HG03175 (cell line): Measurements from ENCODE around the gene L3MBTL3.
A peak's percentile ranks its signal among the peaks of the same experiment; 100 is the strongest.

Experiments used
- ATAC-seq: cut with Tn5 transposase; IDR thresholded peaks from one replicate; pipeline ENCODE4 v1.9.1; 2021; ENCODE audit warnings: mild to moderate bottlenecking, moderate library complexity; ENCODE audit not compliant: unreplicated experiment

L3MBTL3 gene

DNA sequence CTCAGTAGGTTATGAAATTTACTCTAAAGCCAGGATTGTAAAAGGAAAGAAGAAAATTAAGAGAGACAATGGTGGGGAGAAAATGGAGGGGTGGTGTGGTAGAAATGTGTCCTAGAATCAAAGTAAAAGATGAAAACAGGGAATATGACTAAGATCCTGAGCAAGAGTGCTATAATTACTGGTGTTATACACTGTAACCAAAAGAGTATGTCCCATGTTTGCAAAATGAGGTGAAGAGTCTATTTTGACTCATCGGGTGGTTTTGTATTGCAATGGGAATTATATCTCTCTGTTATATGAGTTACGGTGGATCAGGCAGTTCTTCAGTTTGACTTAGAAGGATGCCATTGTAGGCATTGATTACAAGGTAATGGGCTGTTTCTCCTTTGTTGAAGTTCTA is 8.5 kb downstream of the L3MBTL3 start:
- no peak for ATAC-seq

DNA sequence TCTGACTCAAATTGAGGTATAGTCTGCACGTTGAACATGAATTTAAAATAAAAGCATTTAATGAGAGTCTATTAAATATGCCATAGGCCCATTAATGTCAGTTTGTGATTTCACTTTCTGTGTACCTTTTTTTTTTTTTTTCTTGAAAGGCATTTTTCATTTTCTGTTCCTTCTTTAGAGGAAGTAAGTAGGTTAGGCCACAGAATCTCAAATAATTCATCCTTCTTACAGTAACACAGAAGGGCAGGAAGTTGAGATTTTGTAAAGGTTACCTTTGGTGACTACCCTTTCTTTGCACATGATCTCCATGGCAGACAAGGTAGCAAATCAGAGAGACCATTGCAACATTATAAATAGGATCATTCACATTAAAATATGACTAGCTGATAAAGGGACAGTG is 9.6 kb downstream of the L3MBTL3 start:
- ATAC-seq, result peak; percentile 88

DNA sequence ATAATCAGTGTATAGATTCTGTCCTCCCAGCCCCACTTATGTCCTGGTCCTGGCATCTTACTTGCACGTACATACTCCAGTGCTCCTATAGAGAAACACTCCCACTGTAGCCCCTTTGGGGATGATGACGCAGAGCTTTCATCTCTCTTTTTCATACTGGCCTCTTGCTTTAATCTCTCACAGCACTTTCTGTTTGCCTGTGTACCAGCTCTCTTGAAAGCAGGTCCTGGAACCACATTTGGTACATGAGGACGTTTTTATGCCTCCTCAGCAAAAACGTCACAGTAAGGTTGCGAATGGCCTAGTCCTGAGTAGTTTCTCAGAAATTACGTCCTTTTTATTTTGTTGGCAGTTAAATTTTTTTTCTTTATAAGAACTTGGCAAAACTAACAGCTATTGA is 10.8 kb downstream of the L3MBTL3 start:
- ATAC-seq, result no peak

DNA sequence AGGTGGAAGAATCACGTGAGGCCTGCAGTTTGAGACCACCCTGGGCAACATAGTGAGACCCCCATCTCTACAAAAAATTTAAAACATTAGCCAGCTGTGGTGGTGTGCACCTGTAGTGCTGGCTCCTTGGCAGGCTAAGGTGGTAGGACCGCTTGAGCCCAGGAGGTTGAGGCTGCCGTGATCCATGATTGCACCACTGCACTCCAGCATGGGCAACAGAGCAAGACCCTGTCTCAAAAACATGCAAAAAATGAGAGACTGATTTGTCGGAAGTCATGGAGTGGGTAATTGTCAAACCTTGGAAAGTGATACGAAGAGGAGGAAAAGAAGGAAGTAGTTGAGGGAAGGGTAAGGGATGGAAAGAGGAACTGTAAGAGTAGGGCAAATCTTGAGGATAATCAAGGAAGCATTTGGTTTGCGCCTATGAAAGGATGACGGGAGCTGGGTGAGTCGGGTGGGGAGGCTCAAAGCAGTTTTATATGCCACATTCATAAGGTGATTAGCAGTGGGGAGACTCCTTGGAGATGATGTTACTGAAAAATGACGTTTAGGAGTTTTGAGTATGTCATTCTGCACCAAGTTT is 14.5 kb downstream of the L3MBTL3 start:
- no peak for ATAC-seq

DNA sequence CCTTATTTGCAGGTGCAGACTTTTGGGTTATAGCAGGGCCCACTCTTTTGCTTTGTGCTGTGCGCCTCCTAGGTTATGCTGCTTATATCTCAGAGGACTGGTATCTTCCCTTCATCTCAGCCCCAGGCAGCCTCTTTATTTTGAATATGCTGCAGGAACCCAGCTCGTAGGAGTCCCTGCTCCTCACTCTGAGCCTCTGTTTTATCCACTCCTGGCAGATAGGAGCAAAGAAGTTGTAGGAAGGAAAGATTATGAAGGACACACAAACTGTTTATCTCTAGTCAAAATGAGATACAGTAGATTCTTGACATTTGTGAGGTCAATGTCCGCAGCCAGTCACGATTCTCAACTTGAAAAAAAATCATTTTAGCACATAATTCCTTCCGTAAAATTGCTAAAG is 15.6 kb downstream of the L3MBTL3 start:
- no peak for ATAC-seq

DNA sequence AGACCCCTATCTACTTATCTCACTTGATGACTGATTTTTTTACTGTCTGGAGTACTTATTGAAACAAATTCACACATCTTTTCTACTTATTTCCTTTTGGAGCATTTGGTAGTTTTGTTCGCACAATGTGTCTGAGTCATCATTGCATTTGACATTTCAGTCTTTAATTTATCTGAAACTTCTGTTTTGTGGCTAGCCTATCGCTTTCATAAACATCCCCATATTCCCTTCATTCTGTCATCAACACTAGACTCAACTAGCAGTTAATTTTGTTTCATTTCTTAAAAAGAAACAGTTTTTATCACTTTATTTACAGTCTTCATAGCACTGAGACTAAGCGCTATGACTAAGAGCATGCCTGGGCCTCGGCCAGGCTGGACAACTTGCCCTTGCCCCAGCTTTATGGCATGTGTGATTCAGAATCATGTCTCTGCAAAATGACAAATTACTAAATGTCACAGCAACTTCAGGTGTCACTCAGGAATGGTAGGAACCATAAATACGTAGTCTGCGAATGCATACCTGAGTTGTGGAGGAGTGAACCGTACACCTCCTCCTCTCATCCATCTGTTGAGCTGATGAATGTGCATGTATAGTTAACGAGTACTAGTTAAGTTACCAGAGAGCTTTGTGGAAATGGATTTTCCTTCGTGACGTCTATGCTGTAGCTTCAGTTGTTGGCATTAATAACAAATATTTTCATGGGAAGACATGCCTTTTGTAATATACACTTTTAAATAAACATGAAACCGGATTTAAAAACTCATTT is 16.2 kb downstream of the L3MBTL3 start:
- no peak for ATAC-seq

DNA sequence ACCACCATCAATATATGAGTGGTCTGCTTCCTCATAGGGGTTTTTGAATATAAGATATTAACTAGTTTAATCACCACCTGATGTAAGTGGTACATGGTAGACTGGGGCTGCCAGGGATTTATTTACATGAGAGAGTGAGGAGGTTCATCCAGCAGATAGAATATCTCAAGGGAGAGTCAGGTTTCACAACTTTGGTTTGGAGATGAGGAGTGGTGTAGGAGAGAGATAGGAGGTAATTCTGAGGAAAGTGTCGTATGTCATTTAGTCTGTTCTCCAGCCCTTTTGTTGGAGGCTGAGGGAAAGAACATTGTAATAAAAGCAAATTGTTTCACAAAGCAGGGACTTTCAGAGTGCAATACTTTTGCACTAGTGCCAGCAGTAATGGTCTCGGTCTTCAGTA is 16.8 kb downstream of the L3MBTL3 start:
- ATAC-seq, result no peak

DNA sequence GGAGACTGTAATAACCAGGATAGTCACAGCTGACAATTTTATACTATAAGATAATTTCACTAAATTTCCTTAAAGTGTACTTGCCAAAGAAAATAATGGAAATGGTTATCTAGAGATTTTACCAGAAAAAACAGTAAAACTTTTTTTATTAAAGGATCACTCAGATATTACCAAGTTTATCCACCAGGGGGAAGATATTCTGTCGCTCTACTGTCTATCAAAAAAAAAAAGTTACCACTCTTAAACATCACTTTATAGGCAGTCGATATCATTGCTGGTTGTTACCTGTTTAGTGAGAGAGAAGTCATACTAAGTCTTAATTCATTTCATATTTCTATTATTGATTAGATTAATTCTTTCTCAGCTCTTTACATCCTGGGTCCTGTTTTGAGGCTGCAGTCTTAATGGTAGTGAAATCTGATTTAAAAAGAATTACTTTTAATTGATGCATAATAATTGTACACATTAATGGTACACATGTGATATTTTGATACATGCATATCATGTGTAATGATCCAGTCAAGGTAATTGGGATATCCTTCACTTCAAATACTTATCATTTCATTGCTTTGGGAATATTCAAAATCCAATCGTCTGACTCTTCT is 18.9 kb downstream of the L3MBTL3 start:
- no peak for ATAC-seq

DNA sequence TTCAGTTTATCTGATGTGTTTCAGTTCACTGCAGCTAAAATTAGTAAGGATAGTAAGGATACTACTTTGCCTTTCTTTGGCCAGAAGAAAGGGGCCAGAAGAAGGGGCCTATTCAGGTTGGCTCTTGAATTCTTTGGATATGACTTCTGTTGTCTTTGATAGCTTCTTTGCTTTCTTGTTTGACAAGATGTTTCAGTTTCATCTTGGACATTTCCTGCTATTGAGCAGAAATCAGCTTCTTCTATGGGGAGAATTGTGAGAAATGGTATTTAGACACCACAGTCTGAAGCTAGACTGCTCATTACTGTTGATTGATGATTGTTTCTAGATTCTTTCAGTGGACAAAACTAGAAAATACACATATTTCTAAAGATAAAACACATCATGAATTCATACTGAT is 23.2 kb downstream of the L3MBTL3 start:
- ATAC-seq, result no peak

DNA sequence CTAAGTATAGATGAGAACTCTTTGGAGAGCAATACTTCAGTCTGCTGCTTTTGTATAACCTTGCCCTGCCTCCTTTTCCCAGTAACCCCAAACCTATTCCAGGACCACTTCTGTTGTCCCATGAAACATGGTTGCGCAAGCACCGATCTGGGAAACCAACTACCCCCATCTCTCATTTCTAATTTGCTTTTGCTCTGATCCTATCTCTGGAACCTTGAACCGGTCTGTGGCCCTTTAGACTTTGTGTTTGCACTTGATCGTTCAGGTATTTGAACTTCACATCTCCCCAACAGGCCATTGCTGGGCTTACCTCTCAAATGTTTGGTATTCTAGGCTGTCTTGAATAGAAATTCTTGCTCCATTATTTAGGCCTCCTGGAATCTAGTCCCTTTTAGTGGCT is 25.0 kb downstream of the L3MBTL3 start:
- no peak for ATAC-seq

DNA sequence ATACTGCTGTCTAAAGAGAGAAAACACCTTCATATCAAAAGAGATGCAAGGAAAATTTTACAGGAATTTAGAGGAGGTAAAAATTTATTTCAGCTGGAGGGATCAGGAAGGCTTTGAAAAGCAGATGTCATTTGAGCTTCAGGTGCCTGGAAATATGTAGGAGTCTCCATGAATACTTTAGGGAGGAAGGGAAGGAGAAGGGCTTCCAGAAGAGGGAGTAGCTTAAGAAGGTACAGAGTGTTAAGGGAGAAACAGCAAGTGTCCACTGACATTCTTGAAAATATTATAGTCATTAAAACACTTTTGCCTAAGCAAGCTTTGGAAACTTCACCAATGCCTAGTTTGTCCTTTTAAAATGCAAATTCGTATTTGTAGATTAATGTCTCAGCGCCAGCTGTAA is 27.2 kb downstream of the L3MBTL3 start:
- ATAC-seq, result no peak

DNA sequence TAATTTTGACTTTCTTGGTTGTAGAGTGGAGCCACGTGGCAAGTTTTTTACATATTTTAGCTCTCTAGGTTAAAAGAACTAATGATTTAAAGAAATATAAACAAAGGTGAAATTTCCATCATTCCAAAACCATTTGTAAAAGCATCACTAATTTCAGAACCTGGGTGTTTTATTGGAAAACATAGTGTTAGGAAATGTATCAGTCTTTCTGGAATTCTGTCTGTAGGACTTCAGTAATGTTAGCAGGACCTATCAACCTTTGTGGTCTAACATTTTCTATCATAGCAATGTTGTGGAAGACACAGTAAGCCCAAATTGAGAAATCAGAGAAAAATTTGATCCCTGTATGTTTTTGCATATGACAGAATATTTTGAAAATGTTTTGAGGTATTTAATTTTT is 28.3 kb downstream of the L3MBTL3 start:
- no peak for ATAC-seq

DNA sequence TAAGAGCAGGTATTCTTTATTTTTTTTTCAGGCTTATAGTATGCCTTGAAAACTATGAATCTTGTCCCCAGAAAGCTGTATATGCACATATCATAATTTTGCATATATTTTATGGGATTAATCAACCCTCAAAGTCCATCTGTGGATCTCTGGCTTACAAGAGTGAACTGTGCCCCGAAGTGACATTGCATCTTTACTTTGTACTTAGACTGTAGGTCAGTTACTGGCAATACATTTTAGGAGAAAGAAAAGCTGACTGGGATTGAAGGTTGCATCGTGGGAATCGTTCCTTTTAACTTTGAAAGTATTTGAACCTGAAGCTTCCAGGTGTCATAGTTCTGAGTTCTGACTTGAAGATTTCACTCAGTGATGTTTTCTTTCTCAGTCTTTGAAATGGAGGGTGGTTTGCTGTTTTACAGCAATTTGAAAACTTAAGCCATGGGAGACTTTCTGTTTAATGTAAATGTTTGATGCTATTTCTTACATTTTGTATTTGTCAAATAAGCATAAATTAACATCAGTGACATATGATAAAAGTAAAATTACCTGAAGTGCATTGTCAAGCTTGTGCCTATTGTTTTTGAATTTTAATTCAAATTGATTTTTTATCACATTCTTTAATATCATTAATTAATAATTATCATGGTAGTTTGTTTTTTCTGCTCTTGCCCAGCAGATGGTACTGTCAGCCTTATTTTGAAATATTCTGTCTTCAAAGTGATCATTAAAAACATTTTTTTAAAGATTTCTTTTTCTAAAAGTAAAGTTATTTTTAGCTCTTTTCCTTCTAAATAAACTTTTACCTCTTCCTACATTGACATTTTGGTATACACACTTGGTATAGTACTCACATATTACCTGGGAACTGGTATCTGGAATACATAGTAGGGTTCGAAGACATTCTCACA is 29.0 kb downstream of the L3MBTL3 start:
- ATAC-seq, result no peak

DNA sequence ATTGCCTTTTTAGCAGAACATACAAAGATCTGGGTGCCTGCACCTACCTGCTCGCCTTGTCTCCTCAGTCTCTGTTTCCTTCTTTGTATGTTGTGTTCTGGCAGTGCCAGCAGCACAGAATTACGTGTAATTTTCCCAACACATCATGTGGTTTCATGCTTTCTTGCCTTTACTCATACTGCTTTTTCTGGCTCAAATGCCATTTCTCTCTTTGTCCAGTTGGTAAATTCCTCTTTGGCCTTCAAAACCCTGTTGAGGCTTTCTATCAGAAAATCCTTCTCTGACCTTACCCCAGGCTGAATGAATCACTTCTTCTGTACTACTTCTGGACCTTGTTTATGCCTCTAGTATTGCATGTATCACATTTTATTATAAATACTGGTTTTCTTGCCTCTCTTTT is 31.8 kb downstream of the L3MBTL3 start:
- ATAC-seq, result no peak

DNA sequence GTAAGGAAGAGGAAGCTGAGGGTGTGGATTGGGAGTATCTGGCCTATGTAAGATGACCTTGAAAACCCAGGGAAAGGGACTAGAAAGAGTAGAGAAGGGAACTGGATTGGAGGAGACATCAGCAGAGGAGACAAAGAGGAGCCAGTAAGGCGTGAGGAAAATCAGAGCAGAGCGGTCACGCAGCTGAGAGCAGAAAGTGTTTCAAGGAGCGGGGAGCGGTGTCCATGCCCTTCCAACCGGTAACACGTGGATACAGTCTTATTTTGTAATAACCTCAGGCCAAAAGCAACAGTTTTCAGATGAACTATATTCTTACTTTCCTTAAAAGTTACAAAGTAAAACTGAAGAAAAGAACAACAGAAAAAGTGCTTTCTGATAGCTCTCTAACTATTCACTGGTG is 36.3 kb downstream of the L3MBTL3 start:
- no peak for ATAC-seq

DNA sequence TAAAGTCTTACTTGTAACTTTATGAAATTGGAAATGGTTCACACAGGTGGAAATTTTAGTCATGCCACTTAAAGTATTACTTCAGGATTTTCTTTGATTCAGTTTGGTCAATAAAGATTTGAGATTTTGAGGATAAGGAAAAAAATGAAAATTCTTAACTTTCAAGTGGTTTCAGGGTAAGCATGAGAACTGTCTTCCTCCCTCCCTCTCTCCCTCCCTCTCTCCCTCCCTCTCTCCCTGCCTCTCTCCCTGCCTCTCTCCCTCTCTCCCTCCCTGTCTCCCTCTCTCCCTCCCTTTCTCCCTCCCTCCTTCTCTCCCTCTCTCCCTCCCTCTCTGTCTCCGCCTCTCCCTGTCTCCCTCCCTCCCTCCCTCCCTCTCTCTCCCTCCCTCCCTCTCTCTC is 36.9 kb downstream of the L3MBTL3 start:
- no peak for ATAC-seq

DNA sequence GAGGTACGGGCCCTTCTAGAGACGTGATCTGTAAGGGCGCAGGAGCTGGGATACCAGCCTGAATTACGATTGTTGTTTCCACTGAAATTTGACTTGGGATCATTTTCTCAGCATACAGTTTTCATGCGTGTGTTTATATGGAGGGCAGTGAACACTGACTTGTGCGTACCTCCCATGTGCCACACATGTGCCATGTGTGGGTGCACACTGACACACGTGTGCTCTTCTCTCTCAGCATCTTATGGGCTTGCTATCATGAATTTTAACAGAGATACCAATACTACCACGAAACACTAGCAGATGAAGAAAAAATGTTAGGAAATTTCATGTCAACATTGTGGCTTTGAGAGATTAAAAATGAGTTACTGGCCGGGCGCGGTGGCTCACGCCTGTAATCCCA is 39.1 kb downstream of the L3MBTL3 start:
- no peak for ATAC-seq

DNA sequence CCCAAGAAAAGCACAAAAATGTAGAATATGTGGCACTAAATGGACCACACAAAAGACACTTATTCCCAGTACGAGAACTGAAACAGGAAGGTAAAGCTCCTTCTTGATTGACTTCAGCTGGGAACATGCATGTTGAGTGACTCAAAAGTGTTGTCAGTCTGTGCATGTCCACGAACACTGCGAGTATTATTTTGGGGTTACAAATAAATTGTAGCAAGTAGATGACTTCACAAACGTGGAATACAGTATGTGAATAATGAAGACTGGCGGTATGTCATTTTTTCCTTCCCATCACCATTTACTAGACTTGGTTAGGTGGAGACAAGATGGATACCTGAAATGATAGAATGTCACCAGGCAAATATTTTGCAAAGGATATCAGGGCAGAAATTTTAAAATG is 45.4 kb downstream of the L3MBTL3 start:
- no peak for ATAC-seq

DNA sequence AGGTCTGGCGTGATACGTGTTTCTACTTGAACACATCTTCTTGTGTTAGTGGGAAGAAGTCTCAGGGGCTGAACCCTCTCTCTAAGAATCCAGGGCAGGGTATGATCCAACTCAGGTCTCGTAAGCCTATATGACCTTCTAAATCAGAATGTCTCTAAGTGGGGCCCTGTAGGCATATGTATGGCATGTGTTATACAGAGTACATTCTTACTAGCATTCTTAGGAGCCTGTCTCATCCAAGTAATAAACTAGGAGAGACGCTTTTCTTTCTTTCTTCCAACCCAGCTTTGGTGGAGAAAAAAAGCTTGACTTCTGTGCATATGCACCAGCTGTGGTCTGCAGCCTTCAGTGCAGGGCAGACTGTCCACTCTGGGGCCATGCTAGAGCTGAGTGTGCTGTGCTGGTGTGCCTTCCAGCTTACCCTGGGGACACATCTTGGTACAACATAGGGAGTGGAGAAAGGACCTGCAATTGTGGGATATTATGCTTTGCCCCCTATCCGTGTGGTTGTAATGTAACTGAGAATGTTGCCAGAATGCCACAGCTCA is 47.3 kb downstream of the L3MBTL3 start:
- no peak for ATAC-seq

DNA sequence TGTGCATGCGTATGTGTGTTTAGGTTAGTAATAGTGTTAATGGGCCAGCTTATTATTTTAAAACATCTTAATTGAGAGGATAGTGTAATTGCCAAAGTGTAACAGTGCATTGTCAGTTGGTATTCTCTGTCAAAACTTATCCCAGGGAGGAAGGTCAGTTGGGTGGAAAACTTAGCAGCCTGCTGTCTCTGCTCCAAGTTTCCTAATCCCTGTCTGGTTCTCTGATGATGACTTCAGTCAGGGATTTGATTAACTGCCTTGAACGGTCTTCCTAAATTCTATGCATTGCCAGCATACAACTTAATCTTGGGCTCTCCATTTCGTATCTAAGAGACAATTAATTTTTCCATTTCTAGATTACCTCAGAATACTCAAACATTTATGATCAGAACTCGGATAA is 51.1 kb downstream of the L3MBTL3 start:
- ATAC-seq, result no peak

DNA sequence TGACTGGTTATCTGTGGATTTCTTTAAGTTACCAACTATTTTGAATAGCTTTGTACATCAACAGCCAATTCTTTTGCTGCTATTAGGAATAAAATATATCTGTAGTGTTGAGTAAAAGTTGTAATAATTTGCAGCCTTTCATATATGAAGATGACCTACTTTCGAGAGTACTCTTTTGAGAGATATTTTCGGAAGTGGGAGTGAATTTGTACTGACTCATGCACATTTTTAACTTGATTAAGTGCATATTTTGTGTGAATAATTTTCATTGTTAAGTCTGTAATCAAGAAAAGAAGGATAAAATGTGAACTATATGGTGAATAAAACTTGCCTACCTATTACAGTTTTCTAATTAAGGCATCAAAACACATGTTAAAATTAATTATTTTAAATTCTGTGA is 51.9 kb downstream of the L3MBTL3 start:
- no peak for ATAC-seq
